Epithelial cell of esophagus (primary cell): Measurements from ENCODE around the gene NGRN.

Experiments
- DNase-seq: peaks from one replicate; pipeline ENCODE4 v3.0.0; 2010; ENCODE audit warnings: low read depth
- H3K4me3 ChIP-seq: 2 replicates; pipeline ENCODE4 v1.5.1; 2011; ENCODE audit warnings: mild to moderate bottlenecking, low read length, control low read depth
- CTCF ChIP-seq: IDR thresholded peaks from 2 replicates; pipeline ENCODE4 v1.5.1; 2011; ENCODE audit warnings: low read depth, mild to moderate bottlenecking, low read length, control low read depth, inconsistent platforms; ENCODE audit not compliant: insufficient read depth; ENCODE audit errors: missing control alignments

NGRN gene

GRCh38 chr15:90234096-90234988 is 31.1 kb upstream of the NGRN start, which contains the start of gene GDPGP1:
Gene GDPGP1, plus strand, starts transcription at chr15:90234209. Its CDS starts 6,700 bp downstream, at chr15:90240909.
- no peak for DNase-seq
- TF ChIP-seq CTCF: no peak

GRCh38 chr15:90239371-90239770 is 26.1 kb upstream of the NGRN start:
- TF ChIP-seq CTCF: no peak
- DNase-seq: no peak
- H3K4me3 ChIP-seq: no peak overlapping the region

More at GRCh38 chr15:90234096-90234988, 31.1 kb upstream of the NGRN start, which contains the start of gene GDPGP1:
- H3K4me3 ChIP-seq: peak within 1 kb of the TSS; percentile 74

- DNase-seq: no peak
Measured at GRCh38 chr15:90240856-90241255, 24.6 kb upstream of the NGRN start.

GRCh38 chr15:90241343-90242192 is 23.9 kb upstream of the NGRN start:
- TF ChIP-seq CTCF: no peak
- H3K4me3 ChIP-seq: no peak overlapping the region
- DNase-seq: no peak

More at GRCh38 chr15:90240856-90241255, 24.6 kb upstream of the NGRN start:
- no peak for TF ChIP-seq CTCF
- no peak overlapping the region for H3K4me3 ChIP-seq

- DNase-seq: no peak
- H3K4me3 ChIP-seq: no peak overlapping the region
- no peak for TF ChIP-seq CTCF
Measured at GRCh38 chr15:90243943-90244639, 21.4 kb upstream of the NGRN start.

GRCh38 chr15:90248789-90249202 is 16.7 kb upstream of the NGRN start:
- DNase-seq: no peak
- H3K4me3 ChIP-seq: no peak overlapping the region
- TF ChIP-seq CTCF: no peak
